ENCODE measurements around the gene FAM217A.

FAM217A gene

GRCh38 chr6:4085332-4085700 is 6.4 kb upstream of the FAM217A start:
- no peak for DNase-seq (ENCODE audit: low read depth)

GRCh38 chr6:4084444-4085331 is 5.8 kb upstream of the FAM217A start:
- no peak for DNase-seq (ENCODE audit: low read depth)

- no peak for DNase-seq (ENCODE audit: low read depth)
Observed at GRCh38 chr6:4074478-4075235, 4.3 kb downstream of the FAM217A start.

- DNase-seq (ENCODE audit: low read depth) = no peak
Observed at GRCh38 chr6:4071330-4071729, 7.6 kb downstream of the FAM217A start.

GRCh38 chr6:4069199-4069598 is 9.7 kb downstream of the FAM217A start:
- no peak for DNase-seq (ENCODE audit: low read depth)

GRCh38 chr6:4067673-4068072 is 11.3 kb downstream of the FAM217A start:
- DNase-seq (ENCODE audit: low read depth) = no peak

- no peak for DNase-seq (ENCODE audit: low read depth)
Observed at GRCh38 chr6:4066029-4066755, 12.7 kb downstream of the FAM217A start.

- DNase-seq (ENCODE audit: low read depth) = peak; percentile 29
Observed at GRCh38 chr6:4059115-4059777, 19.7 kb downstream of the FAM217A start.

GRCh38 chr6:4057036-4057435 is 21.9 kb downstream of the FAM217A start:
- no peak for DNase-seq (ENCODE audit: low read depth)

- DNase-seq (ENCODE audit: low read depth) = peak; percentile 60
Observed at GRCh38 chr6:4055420-4056041, 23.4 kb downstream of the FAM217A start.

- DNase-seq (ENCODE audit: low read depth) = no peak
Observed at GRCh38 chr6:4049246-4049645, 29.7 kb downstream of the FAM217A start.

GRCh38 chr6:4041480-4041879 is 37.5 kb downstream of the FAM217A start:
- DNase-seq (ENCODE audit: low read depth) = no peak

- DNase-seq (ENCODE audit: low read depth) = no peak
Observed at GRCh38 chr6:4039348-4039747, 39.6 kb downstream of the FAM217A start.

- no peak for DNase-seq (ENCODE audit: low read depth)
Observed at GRCh38 chr6:4036581-4036980, 42.4 kb downstream of the FAM217A start.

GRCh38 chr6:4032475-4032874 is 46.5 kb downstream of the FAM217A start:
- no peak for DNase-seq (ENCODE audit: low read depth)

- DNase-seq (ENCODE audit: low read depth) = no peak
Observed at GRCh38 chr6:4031442-4031841, 47.5 kb downstream of the FAM217A start.

GRCh38 chr6:4030669-4031068 is 48.3 kb downstream of the FAM217A start:
- no peak for DNase-seq (ENCODE audit: low read depth)

GRCh38 chr6:4029687-4030086 is 49.2 kb downstream of the FAM217A start:
- DNase-seq (ENCODE audit: low read depth) = no peak

- DNase-seq (ENCODE audit: low read depth) = no peak
Observed at GRCh38 chr6:4028051-4028450, 50.9 kb downstream of the FAM217A start.

GRCh38 chr6:4025681-4026080 is 53.3 kb downstream of the FAM217A start:
- DNase-seq (ENCODE audit: low read depth) = no peak

GRCh38 chr6:4023240-4023639 is 55.7 kb downstream of the FAM217A start:
- no peak for DNase-seq (ENCODE audit: low read depth)
